Mesendoderm (in vitro differentiated cells): ENCODE results near the gene PLCG2.

ENCODE experiments used
- DNase-seq: peaks from one replicate; pipeline ENCODE4 v3.0.0; 2013
- H2AK5ac ChIP-seq: 2 replicates; pipeline ENCODE4 v1.6.1; 2013; ENCODE audit warnings: low read length, inconsistent platforms
- H2BK120ac ChIP-seq: 2 replicates; pipeline ENCODE4 v1.6.1; 2013; ENCODE audit warnings: low read depth, mild to moderate bottlenecking, low read length, moderate library complexity, mixed read lengths
- H2BK15ac ChIP-seq: replicated peaks from 2 replicates; pipeline ENCODE4 v1.6.1; 2013; ENCODE audit warnings: low read depth, mild to moderate bottlenecking, moderate library complexity
- H2BK5ac ChIP-seq: 2 replicates; pipeline ENCODE4 v1.6.1; 2013; ENCODE audit warnings: low read length, inconsistent platforms
- H3K18ac ChIP-seq: 2 replicates; pipeline ENCODE4 v1.6.1; 2013; ENCODE audit warnings: mild to moderate bottlenecking, low read length, mixed read lengths
- H3K23ac ChIP-seq: one replicate; pipeline ENCODE4 v1.6.1; 2013; ENCODE audit warnings: low read length
- H3K27ac ChIP-seq: 2 replicates; pipeline ENCODE4 v1.5.1; 2013; ENCODE audit warnings: low read depth, mild to moderate bottlenecking, inconsistent platforms, low read length, moderate library complexity
- H3K27me3 ChIP-seq: 2 replicates; pipeline ENCODE4 v1.6.1; 2013; ENCODE audit warnings: low read length, control low read depth, mild to moderate bottlenecking, inconsistent platforms; ENCODE audit not compliant: insufficient read depth, poor library complexity
- H3K36me3 ChIP-seq: 2 replicates; pipeline ENCODE4 v1.6.1; 2013; ENCODE audit warnings: low read length, inconsistent platforms; ENCODE audit not compliant: control insufficient read depth, insufficient read depth
- H3K4ac ChIP-seq: one replicate; pipeline ENCODE4 v1.6.1; 2013; ENCODE audit warnings: low read depth, mild to moderate bottlenecking, low read length, moderate library complexity
- H3K4me1 ChIP-seq: 2 replicates; pipeline ENCODE4 v1.6.1; 2013; ENCODE audit warnings: low read depth, low read length, inconsistent platforms; ENCODE audit not compliant: control insufficient read depth
- H3K4me2 ChIP-seq: 2 replicates; pipeline ENCODE4 v1.6.1; 2013; ENCODE audit warnings: low read length
- H3K4me3 ChIP-seq: 2 replicates; pipeline ENCODE4 v1.5.1; 2013; ENCODE audit warnings: mild to moderate bottlenecking, low read length
- H3K56ac ChIP-seq: one replicate; pipeline ENCODE4 v1.6.1; 2013; ENCODE audit warnings: low read length
- H3K79me1 ChIP-seq: 2 replicates; pipeline ENCODE4 v1.6.1; 2013; ENCODE audit warnings: low read length, inconsistent platforms
- H3K79me2 ChIP-seq: 2 replicates; pipeline ENCODE4 v1.6.1; 2013; ENCODE audit warnings: mild to moderate bottlenecking, low read length; ENCODE audit not compliant: control insufficient read depth, insufficient read depth
- H3K9ac ChIP-seq: 2 replicates; pipeline ENCODE4 v1.6.1; 2013; ENCODE audit warnings: low read length, inconsistent platforms
- H4K5ac ChIP-seq: one replicate; pipeline ENCODE4 v1.6.1; 2013; ENCODE audit warnings: low read length
- H4K8ac ChIP-seq: one replicate; pipeline ENCODE4 v1.6.1; 2013; ENCODE audit warnings: low read depth, mild to moderate bottlenecking, control low read depth, low read length, moderate library complexity
- WGBS: extraction: QIAGEN DNeasy Blood & Tissue Kit; methylation state at CpG from one replicate; pipeline ENCODE4 v1.1.7; 2013; ENCODE audit warnings: low lambda C conversion rate, missing lambda C conversion rate; ENCODE audit not compliant: insufficient coverage; ENCODE audit errors: extremely low coverage; 5-methylcytosine and 5-hydroxymethylcytosine counted together

PLCG2 gene

GRCh38 chr16:81786868-81787267, 7.8 kb downstream of the PLCG2 start:
- no CpG with 5 or more reads among the region's 2 CpGs for WGBS
- Histone ChIP-seq H2BK15ac (no peak overlapping the region), H3K4me1 (peaks cover 2% of the 10 kb centered on the region)

GRCh38 chr16:81787659-81788058, 8.6 kb downstream of the PLCG2 start:
- Histone ChIP-seq H2BK5ac (no peak overlapping the region), H3K4me1 (peaks cover 2% of the 10 kb centered on the region), H3K9ac (no peak overlapping the region), H3K27ac (no peak overlapping the region), H3K4ac (no peak overlapping the region), H3K4me3 (no peak overlapping the region), H3K79me1 (no peaks in the 10 kb centered on the region), H3K56ac (no peak overlapping the region), H2AK5ac (no peak overlapping the region), H4K5ac (no peak overlapping the region), H2BK120ac (no peak overlapping the region), H2BK15ac (no peak overlapping the region), H3K36me3 (no peaks in the 10 kb centered on the region), H3K79me2 (no peaks in the 10 kb centered on the region), H3K27me3 (no peaks in the 10 kb centered on the region), H4K8ac (no peak overlapping the region), H3K23ac (no peak overlapping the region), H3K18ac (no peak overlapping the region), H3K4me2 (no peak overlapping the region)
- no peak for DNase-seq
- WGBS: no CpG with 5 or more reads among the region's 6 CpGs

More at GRCh38 chr16:81786868-81787267, 7.8 kb downstream of the PLCG2 start:
- H3K18ac ChIP-seq: no peak overlapping the region
- no peak overlapping the region for H2AK5ac ChIP-seq
- H3K56ac ChIP-seq: no peak overlapping the region
- no peak overlapping the region for H3K4me2 ChIP-seq
- no peak overlapping the region for H3K27ac ChIP-seq
- no peak overlapping the region for H3K4me3 ChIP-seq
- no peak overlapping the region for H2BK120ac ChIP-seq
- H3K9ac ChIP-seq: no peak overlapping the region
- H3K27me3 ChIP-seq: no peaks in the 10 kb centered on the region
- H3K23ac ChIP-seq: no peak overlapping the region
- DNase-seq: no peak
- no peak overlapping the region for H4K8ac ChIP-seq
- H3K79me1 ChIP-seq: no peaks in the 10 kb centered on the region
- H2BK5ac ChIP-seq: no peak overlapping the region
- no peak overlapping the region for H3K4ac ChIP-seq
- no peak overlapping the region for H4K5ac ChIP-seq
- no peaks in the 10 kb centered on the region for H3K79me2 ChIP-seq
- H3K36me3 ChIP-seq: no peaks in the 10 kb centered on the region

GRCh38 chr16:81790277-81790676, 11.2 kb downstream of the PLCG2 start:
- Histone ChIP-seq H2AK5ac (no peak overlapping the region), H3K18ac (no peak overlapping the region), H2BK120ac (no peak overlapping the region), H2BK5ac (no peak overlapping the region), H4K5ac (no peak overlapping the region), H3K4me2 (no peak overlapping the region), H3K23ac (no peak overlapping the region), H3K9ac (no peak overlapping the region), H4K8ac (no peak overlapping the region), H3K27ac (no peak overlapping the region), H2BK15ac (no peak overlapping the region), H3K4me1 (no peaks in the 10 kb centered on the region), H3K79me2 (no peaks in the 10 kb centered on the region), H3K4ac (no peak overlapping the region), H3K79me1 (no peaks in the 10 kb centered on the region), H3K56ac (no peak overlapping the region), H3K4me3 (no peak overlapping the region), H3K27me3 (no peaks in the 10 kb centered on the region), H3K36me3 (no peaks in the 10 kb centered on the region)
- no CpG with 5 or more reads among the region's 5 CpGs for WGBS
- no peak for DNase-seq

- WGBS: no CpG with 5 or more reads among the region's 2 CpGs
- no peaks in the 10 kb centered on the region for H3K27me3 ChIP-seq
- H2BK15ac ChIP-seq: no peak overlapping the region
- no peak overlapping the region for H4K8ac ChIP-seq
- H3K4me1 ChIP-seq: no peaks in the 10 kb centered on the region
- H3K23ac ChIP-seq: no peak overlapping the region
- H3K4me2 ChIP-seq: no peak overlapping the region
- H3K27ac ChIP-seq: no peak overlapping the region
- no peaks in the 10 kb centered on the region for H3K79me1 ChIP-seq
- H3K56ac ChIP-seq: no peak overlapping the region
- no peak for DNase-seq
- no peaks in the 10 kb centered on the region for H3K79me2 ChIP-seq
- H2BK5ac ChIP-seq: no peak overlapping the region
- no peak overlapping the region for H4K5ac ChIP-seq
- H3K4me3 ChIP-seq: no peak overlapping the region
- no peak overlapping the region for H2AK5ac ChIP-seq
- no peak overlapping the region for H3K18ac ChIP-seq
- no peaks in the 10 kb centered on the region for H3K36me3 ChIP-seq
- no peak overlapping the region for H2BK120ac ChIP-seq
- H3K4ac ChIP-seq: no peak overlapping the region
- H3K9ac ChIP-seq: no peak overlapping the region
Observed at GRCh38 chr16:81790830-81791435, 11.8 kb downstream of the PLCG2 start.

- no peaks in the 10 kb centered on the region for H3K27me3 ChIP-seq
- no peak overlapping the region for H2BK5ac ChIP-seq
- no peak overlapping the region for H4K8ac ChIP-seq
- no peak overlapping the region for H3K4me3 ChIP-seq
- H3K23ac ChIP-seq: no peak overlapping the region
- no peak overlapping the region for H3K18ac ChIP-seq
- H3K4ac ChIP-seq: no peak overlapping the region
- H3K4me1 ChIP-seq: no peaks in the 10 kb centered on the region
- no peak overlapping the region for H2AK5ac ChIP-seq
- H3K79me1 ChIP-seq: no peaks in the 10 kb centered on the region
- no CpG with 5 or more reads among the region's 1 CpG for WGBS
- no peaks in the 10 kb centered on the region for H3K36me3 ChIP-seq
- no peak overlapping the region for H3K4me2 ChIP-seq
- H3K27ac ChIP-seq: no peak overlapping the region
- H2BK120ac ChIP-seq: no peak overlapping the region
- no peak for DNase-seq
- no peak overlapping the region for H4K5ac ChIP-seq
- no peaks in the 10 kb centered on the region for H3K79me2 ChIP-seq
- no peak overlapping the region for H2BK15ac ChIP-seq
- no peak overlapping the region for H3K9ac ChIP-seq
- H3K56ac ChIP-seq: no peak overlapping the region
Observed at GRCh38 chr16:81792828-81793227, 13.7 kb downstream of the PLCG2 start.

- no peak overlapping the region for H3K18ac ChIP-seq
- H3K56ac ChIP-seq: no peak overlapping the region
- no peak overlapping the region for H4K5ac ChIP-seq
- no peak overlapping the region for H2BK5ac ChIP-seq
- H3K79me2 ChIP-seq: no peaks in the 10 kb centered on the region
- no peak overlapping the region for H3K4ac ChIP-seq
- no peak overlapping the region for H4K8ac ChIP-seq
- H2AK5ac ChIP-seq: no peak overlapping the region
- no peak overlapping the region for H3K4me3 ChIP-seq
- H2BK120ac ChIP-seq: no peak overlapping the region
- H2BK15ac ChIP-seq: no peak overlapping the region
- no peaks in the 10 kb centered on the region for H3K27me3 ChIP-seq
- no peaks in the 10 kb centered on the region for H3K36me3 ChIP-seq
- no peak overlapping the region for H3K4me2 ChIP-seq
- H3K27ac ChIP-seq: no peak overlapping the region
- no peak overlapping the region for H3K23ac ChIP-seq
- no peaks in the 10 kb centered on the region for H3K79me1 ChIP-seq
- H3K4me1 ChIP-seq: no peaks in the 10 kb centered on the region
- no peak for DNase-seq
- WGBS: no CpG with 5 or more reads among the region's 3 CpGs
- no peak overlapping the region for H3K9ac ChIP-seq
Observed at GRCh38 chr16:81795193-81795592, 16.1 kb downstream of the PLCG2 start.
